H9 (cell line): ENCODE data around the gene MCF2L. TPM values are rescaled to one million over a fixed set of nuclear protein-coding genes. Genes with fewer than 3 reads are reported as not detected.

Experiments used
- DNase-seq: peaks from one replicate; pipeline ENCODE4 v3.0.0-alpha.2; 2017
- H2AFZ ChIP-seq: one replicate; pipeline ENCODE4 v1.6.1; 2013; ENCODE audit warnings: mild to moderate bottlenecking, low read length, control low read depth, moderate library complexity
- H2AK5ac ChIP-seq: 2 replicates; pipeline ENCODE4 v1.6.1; 2013; ENCODE audit warnings: low read length, control low read depth, mixed read lengths; ENCODE audit not compliant: insufficient read length
- H2BK120ac ChIP-seq: one replicate; pipeline ENCODE4 v1.6.1; 2013; ENCODE audit warnings: low read depth, mild to moderate bottlenecking, low read length, control low read depth, inconsistent platforms; ENCODE audit not compliant: poor library complexity, severe bottlenecking
- H2BK12ac ChIP-seq: 2 replicates; pipeline ENCODE4 v1.6.1; 2013; ENCODE audit warnings: low read length, control low read depth, mixed read lengths, low read depth; ENCODE audit not compliant: insufficient read length
- H2BK15ac ChIP-seq: 2 replicates; pipeline ENCODE4 v1.6.1; 2013; ENCODE audit warnings: low read depth, low read length, control low read depth
- H2BK20ac ChIP-seq: one replicate; pipeline ENCODE4 v1.6.1; 2013; ENCODE audit warnings: low read depth, mild to moderate bottlenecking, low read length, control low read depth, inconsistent platforms; ENCODE audit not compliant: poor library complexity, severe bottlenecking
- H2BK5ac ChIP-seq: 2 replicates; pipeline ENCODE4 v1.6.1; 2013; ENCODE audit warnings: low read length, control low read depth, mixed read lengths; ENCODE audit not compliant: insufficient read length
- H3K14ac ChIP-seq: 2 replicates; pipeline ENCODE4 v1.6.1; 2013; ENCODE audit warnings: low read length, control low read depth; ENCODE audit not compliant: insufficient read depth
- H3K18ac ChIP-seq: 2 replicates; pipeline ENCODE4 v1.6.1; 2013; ENCODE audit warnings: low read depth, mild to moderate bottlenecking, mixed read lengths, low read length, control low read depth; ENCODE audit not compliant: insufficient read length
- H3K23ac ChIP-seq: 2 replicates; pipeline ENCODE4 v1.6.1; 2013; ENCODE audit warnings: low read length, control low read depth, mixed read lengths, low read depth; ENCODE audit not compliant: insufficient read length
- H3K23me2 ChIP-seq: 2 replicates; pipeline ENCODE4 v1.6.1; 2013; ENCODE audit warnings: low read depth, mild to moderate bottlenecking, mixed read lengths, low read length, control low read depth; ENCODE audit not compliant: insufficient read length, poor library complexity, severe bottlenecking
- H3K27ac ChIP-seq: 2 replicates; pipeline ENCODE4 v1.5.1; 2013; ENCODE audit warnings: low read length, control low read depth, mixed read lengths, low read depth; ENCODE audit not compliant: insufficient read length
- H3K27me3 ChIP-seq: 2 replicates; pipeline ENCODE4 v1.6.1; 2013; ENCODE audit warnings: low read length, control low read depth, inconsistent platforms; ENCODE audit not compliant: insufficient read depth
- H3K4ac ChIP-seq: 2 replicates; pipeline ENCODE4 v1.6.1; 2013; ENCODE audit warnings: low read depth, mild to moderate bottlenecking, control low read depth, inconsistent platforms, low read length, moderate library complexity
- H3K4me1 ChIP-seq: 2 replicates; pipeline ENCODE4 v1.6.1; 2013; ENCODE audit warnings: low read length, control low read depth, inconsistent platforms; ENCODE audit not compliant: insufficient read depth
- H3K4me2 ChIP-seq: 2 replicates; pipeline ENCODE4 v1.6.1; 2013; ENCODE audit warnings: low read length, control low read depth, mixed read lengths; ENCODE audit not compliant: insufficient read length, insufficient read depth
- H3K56ac ChIP-seq: 2 replicates; pipeline ENCODE4 v1.6.1; 2013; ENCODE audit warnings: low read depth, mild to moderate bottlenecking, mixed read lengths, low read length, control low read depth; ENCODE audit not compliant: insufficient read length
- H3K79me1 ChIP-seq: 2 replicates; pipeline ENCODE4 v1.6.1; 2013; ENCODE audit warnings: low read depth, mild to moderate bottlenecking, moderate library complexity, low read length, control low read depth, inconsistent platforms; ENCODE audit not compliant: insufficient read depth, poor library complexity, severe bottlenecking
- H3K79me2 ChIP-seq: 2 replicates; pipeline ENCODE4 v1.6.1; 2013; ENCODE audit warnings: low read length, control low read depth, inconsistent platforms; ENCODE audit not compliant: insufficient read depth
- H3K9ac ChIP-seq: 2 replicates; pipeline ENCODE4 v1.6.1; 2013; ENCODE audit warnings: low read length, control low read depth, mixed read lengths; ENCODE audit not compliant: insufficient read length; ENCODE audit errors: extremely low read depth
- H3K9me3 ChIP-seq: one replicate; pipeline ENCODE4 v1.6.1; 2013; ENCODE audit warnings: low read depth, low read length, inconsistent platforms; ENCODE audit not compliant: control insufficient read depth
- H3T11ph ChIP-seq: one replicate; pipeline ENCODE4 v1.6.1; 2013; ENCODE audit warnings: mild to moderate bottlenecking, low read length, control low read depth, inconsistent platforms
- H4K20me1 ChIP-seq: one replicate; pipeline ENCODE4 v1.6.1; 2013; ENCODE audit not compliant: control insufficient read depth, insufficient read length, insufficient read depth
- H4K5ac ChIP-seq: 2 replicates; pipeline ENCODE4 v1.6.1; 2013; ENCODE audit warnings: low read depth, mild to moderate bottlenecking, mixed read lengths, low read length, control low read depth; ENCODE audit not compliant: insufficient read length
- H4K8ac ChIP-seq: replicated peaks from 2 replicates; pipeline ENCODE4 v1.6.1; 2013; ENCODE audit warnings: low read length, control low read depth, mixed read lengths, low read depth; ENCODE audit not compliant: insufficient read length
- H4K91ac ChIP-seq: 2 replicates; pipeline ENCODE4 v1.6.1; 2013; ENCODE audit warnings: low read depth, mild to moderate bottlenecking, moderate library complexity, mixed read lengths, low read length, control low read depth; ENCODE audit not compliant: insufficient read length
- H3K27ac Mint-ChIP-seq, 3 experiments: 2 replicates in 2 of 3; 3 replicates in 1 of 3; pipeline ENCODE4 v1.8.0; 2020 to 2021; ENCODE audit warnings: mixed read lengths in 3 of 3, mild to moderate bottlenecking in 1 of 3, moderate library complexity in 1 of 3
- H3K27me3 Mint-ChIP-seq: 2 replicates; pipeline ENCODE4 v1.8.0; 2021; ENCODE audit warnings: low read depth, mild to moderate bottlenecking, moderate library complexity, mixed read lengths
- H3K36me3 Mint-ChIP-seq, 3 experiments: 2 replicates in 2 of 3; 3 replicates in 1 of 3; pipeline ENCODE4 v1.8.0; 2020 to 2021; ENCODE audit warnings: low read depth in 3 of 3, mixed read lengths in 3 of 3; ENCODE audit not compliant: insufficient read depth in 1 of 3
- H3K4me1 Mint-ChIP-seq, 2 experiments: 2 replicates each; pipeline ENCODE4 v1.8.0; 2020; ENCODE audit warnings: mixed read lengths in 2 of 2
- H3K4me3 Mint-ChIP-seq, 2 experiments: 2 replicates in 1 of 2; 3 replicates in 1 of 2; pipeline ENCODE4 v1.8.0; 2020 to 2021; ENCODE audit warnings: mild to moderate bottlenecking in 2 of 2, mixed read lengths in 2 of 2, moderate library complexity in 1 of 2
- H3K9me3 Mint-ChIP-seq, 2 experiments: 2 replicates in 1 of 2; 3 replicates in 1 of 2; pipeline ENCODE4 v1.8.0; 2020; ENCODE audit warnings: mild to moderate bottlenecking in 2 of 2, mixed read lengths in 2 of 2, moderate library complexity in 1 of 2
- WGBS: extraction: QIAGEN DNeasy Blood & Tissue Kit; methylation state at CpG from one replicate; pipeline ENCODE4 v1.1.7; 2013; ENCODE audit warnings: missing lambda C conversion rate, low lambda C conversion rate, mixed read lengths; ENCODE audit not compliant: insufficient read length; ENCODE audit errors: extremely low coverage; 5-methylcytosine and 5-hydroxymethylcytosine counted together
- total RNA-seq: library from RNA; stranded (reverse); gene quantifications from 2 replicates; pipeline ENCODE4 v1.2.1, GENCODE V29; 2021
- TF ChIP-seq, protein P1 (sequence below): fragments of 200-600 bp; sonication (generic); conservative IDR thresholded peaks from 3 replicates; pipeline ENCODE4 v1.8.0; 2021; ENCODE audit warnings: antibody characterized with exemption, mild to moderate bottlenecking

The MCF2L gene
- total RNA-seq, 1 experiment from 2014 or later: 18.5 TPM

DNA sequence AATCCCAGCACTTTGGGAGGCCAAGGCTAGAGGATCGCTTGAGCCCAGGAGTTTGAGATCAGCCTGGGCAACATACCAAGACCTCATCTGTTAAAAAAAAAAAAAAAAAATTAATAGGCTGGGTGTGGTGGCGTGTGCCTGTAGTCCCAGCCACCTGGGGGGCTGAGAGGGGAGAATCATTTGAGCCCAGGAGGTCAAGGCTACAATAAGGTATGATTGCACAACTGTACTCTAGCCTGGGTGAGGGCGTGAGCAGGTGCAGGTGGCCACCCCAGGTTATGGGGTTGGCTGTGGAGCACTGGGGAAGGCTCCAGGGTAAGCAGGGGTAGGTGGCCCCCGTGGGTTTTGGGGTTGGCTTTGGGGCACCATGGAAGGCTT, 33.9 kb downstream of the MCF2L start:
- H3K79me2 ChIP-seq: no peaks in the 10 kb centered on the region; the same call in 1 of the 2 replicates
- no peak overlapping the region for H2BK5ac ChIP-seq
- H4K5ac ChIP-seq: no peak overlapping the region
- H3K9ac ChIP-seq: no peak overlapping the region
- no peak overlapping the region for H2AK5ac ChIP-seq
- peaks cover 0 to 10% (median 6%) of the 10 kb centered on the region in 3 experiments for H3K36me3 Mint-ChIP-seq
- no peak overlapping the region for H3K23ac ChIP-seq
- no peak overlapping the region for H3T11ph ChIP-seq
- peaks cover 3 to 4% of the 10 kb centered on the region in 2 experiments; a peak in 3 of 5 replicates for H3K9me3 Mint-ChIP-seq
- H3K27ac ChIP-seq: no peak overlapping the region
- no CpG with 5 or more reads among the region's 4 CpGs for WGBS
- H3K23me2 ChIP-seq: no peaks in the 10 kb centered on the region
- no peaks in the 10 kb centered on the region for H3K27me3 ChIP-seq
- H4K20me1 ChIP-seq: no peaks in the 10 kb centered on the region
- H2AFZ ChIP-seq: no peak overlapping the region
- H2BK15ac ChIP-seq: no peak overlapping the region
- H3K4me1 ChIP-seq: no peaks in the 10 kb centered on the region
- H3K4me2 ChIP-seq: no peak overlapping the region
- H2BK120ac ChIP-seq: no peak overlapping the region
- no peak overlapping the region for H3K14ac ChIP-seq
- H3K56ac ChIP-seq: no peak overlapping the region
- no peaks in the 10 kb centered on the region; the same call in none of the 2 replicates for H3K27me3 Mint-ChIP-seq
- H4K8ac ChIP-seq: no peak overlapping the region
- H3K9me3 ChIP-seq: no peaks in the 10 kb centered on the region
- no peak overlapping the region for H3K4me3 Mint-ChIP-seq
- H3K4ac ChIP-seq: no peak overlapping the region
- no peak for DNase-seq
- TF ChIP-seq, protein P1, sequence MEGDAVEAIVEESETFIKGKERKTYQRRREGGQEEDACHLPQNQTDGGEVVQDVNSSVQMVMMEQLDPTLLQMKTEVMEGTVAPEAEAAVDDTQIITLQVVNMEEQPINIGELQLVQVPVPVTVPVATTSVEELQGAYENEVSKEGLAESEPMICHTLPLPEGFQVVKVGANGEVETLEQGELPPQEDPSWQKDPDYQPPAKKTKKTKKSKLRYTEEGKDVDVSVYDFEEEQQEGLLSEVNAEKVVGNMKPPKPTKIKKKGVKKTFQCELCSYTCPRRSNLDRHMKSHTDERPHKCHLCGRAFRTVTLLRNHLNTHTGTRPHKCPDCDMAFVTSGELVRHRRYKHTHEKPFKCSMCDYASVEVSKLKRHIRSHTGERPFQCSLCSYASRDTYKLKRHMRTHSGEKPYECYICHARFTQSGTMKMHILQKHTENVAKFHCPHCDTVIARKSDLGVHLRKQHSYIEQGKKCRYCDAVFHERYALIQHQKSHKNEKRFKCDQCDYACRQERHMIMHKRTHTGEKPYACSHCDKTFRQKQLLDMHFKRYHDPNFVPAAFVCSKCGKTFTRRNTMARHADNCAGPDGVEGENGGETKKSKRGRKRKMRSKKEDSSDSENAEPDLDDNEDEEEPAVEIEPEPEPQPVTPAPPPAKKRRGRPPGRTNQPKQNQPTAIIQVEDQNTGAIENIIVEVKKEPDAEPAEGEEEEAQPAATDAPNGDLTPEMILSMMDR: no peak
- peaks cover 0 to 14% of the 10 kb centered on the region in 2 experiments; a peak in 1 of 4 replicates for H3K4me1 Mint-ChIP-seq
- H3K27ac Mint-ChIP-seq: no peak overlapping the region
- no peaks in the 10 kb centered on the region for H3K79me1 ChIP-seq
- no peak overlapping the region for H2BK12ac ChIP-seq
- H4K91ac ChIP-seq: no peak overlapping the region
- H2BK20ac ChIP-seq: no peak overlapping the region
- H3K18ac ChIP-seq: no peak overlapping the region
